Measurements from ENCODE around the gene UGT1A10.
"Not testable (repeated sequence)": the region's sequence is repeated elsewhere in the genome, so short reads cannot be mapped to it uniquely, and the experiment has no call there.

The UGT1A10 gene

DNA sequence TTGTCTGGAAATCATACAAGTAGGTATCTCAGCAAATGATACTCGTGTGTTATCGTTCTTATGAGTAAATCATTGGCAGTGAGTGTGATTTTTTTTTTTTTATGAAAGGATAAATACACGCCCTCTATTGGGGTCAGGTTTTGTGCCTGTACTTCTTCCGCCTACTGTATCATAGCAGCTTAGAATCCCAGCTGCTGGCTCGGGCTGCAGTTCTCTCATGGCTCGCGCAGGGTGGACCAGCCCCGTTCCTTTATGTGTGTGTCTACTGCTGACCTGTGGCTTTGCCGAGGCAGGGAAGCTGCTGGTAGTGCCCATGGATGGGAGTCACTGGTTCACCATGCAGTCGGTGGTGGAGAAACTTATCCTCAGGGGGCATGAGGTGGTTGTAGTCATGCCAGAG is at the start of gene UGT1A10:
Gene UGT1A10, plus strand, starts transcription at position 143 of the 400 bp plus-strand sequence. Its CDS starts 75 bp downstream, at position 218.
- DNase-seq = not testable (repeated sequence)

DNA sequence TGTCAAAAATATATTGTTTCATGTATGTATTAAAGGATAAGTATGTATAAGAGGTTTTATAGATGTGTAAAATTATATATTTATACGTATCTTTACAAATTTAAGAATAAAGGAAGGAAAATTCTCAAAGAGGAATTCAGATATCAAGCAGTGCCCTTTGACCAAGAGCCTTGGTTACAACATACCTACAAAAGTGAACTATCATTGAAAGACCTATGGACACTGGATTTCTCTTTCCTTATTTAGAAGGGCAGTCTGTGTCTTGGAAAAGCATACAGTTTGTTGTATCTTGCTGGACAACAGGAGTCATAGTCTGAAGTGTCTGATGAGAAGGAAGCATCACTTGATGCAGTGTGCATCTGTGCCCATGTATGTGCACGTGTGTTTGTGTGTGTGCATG is 47.8 kb upstream of the UGT1A10 start:
- no peak for DNase-seq

DNA sequence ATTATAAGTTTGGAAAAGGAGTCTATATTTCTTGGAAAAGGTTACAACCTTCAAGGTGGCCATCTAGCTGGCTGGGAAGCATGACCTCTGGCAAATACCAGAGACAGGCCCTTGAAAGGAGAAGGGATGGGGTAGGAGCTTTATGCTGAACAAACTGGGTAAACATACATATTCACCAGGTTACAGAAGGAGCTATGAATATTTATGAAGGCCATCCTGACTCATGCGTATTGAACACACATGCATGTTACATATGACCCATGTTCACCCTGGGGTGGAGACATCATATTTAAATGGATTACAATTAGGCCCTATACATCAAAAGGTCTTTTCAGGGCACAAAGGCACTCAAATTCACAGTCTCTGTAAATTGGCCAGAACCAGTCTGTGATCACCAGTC is 43.5 kb upstream of the UGT1A10 start:
- DNase-seq = not testable (repeated sequence)

GRCh38 chr2:233593201-233593600 is 43.0 kb upstream of the UGT1A10 start:
- DNase-seq = no peak

- DNase-seq = no peak
Measured at GRCh38 chr2:233597522-233597921, 38.7 kb upstream of the UGT1A10 start.

- DNase-seq = no peak
Measured at GRCh38 chr2:233598952-233599351, 37.3 kb upstream of the UGT1A10 start.

- no peak for DNase-seq
Measured at GRCh38 chr2:233600386-233600785, 35.9 kb upstream of the UGT1A10 start.

- DNase-seq = no peak
Measured at GRCh38 chr2:233602076-233602475, 34.2 kb upstream of the UGT1A10 start.

DNA sequence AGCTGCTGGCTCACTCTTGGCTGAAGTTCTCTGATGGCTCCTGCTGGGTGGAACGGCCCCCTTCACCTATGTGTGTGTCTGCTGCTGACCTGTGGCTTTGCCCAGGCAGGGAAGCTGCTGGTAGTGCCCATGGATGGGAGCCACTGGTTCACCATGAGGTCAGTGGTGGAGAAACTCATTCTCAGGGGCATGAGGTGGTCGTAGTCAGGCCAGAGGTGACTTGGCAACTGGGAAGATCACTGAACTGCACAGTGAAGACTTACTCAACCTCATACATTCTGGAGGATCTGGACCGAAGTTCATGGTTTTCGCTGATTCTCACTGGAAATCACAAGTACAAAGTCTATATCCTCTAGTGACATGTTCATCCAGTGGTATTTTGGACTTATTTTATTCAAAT is 32.7 kb upstream of the UGT1A10 start:
- DNase-seq = no peak

- no peak for DNase-seq
Measured at GRCh38 chr2:233604826-233605225, 31.4 kb upstream of the UGT1A10 start.

- DNase-seq = no peak
Measured at GRCh38 chr2:233605680-233606079, 30.6 kb upstream of the UGT1A10 start.

GRCh38 chr2:233611284-233611683 is 25.0 kb upstream of the UGT1A10 start:
- no peak for DNase-seq

DNA sequence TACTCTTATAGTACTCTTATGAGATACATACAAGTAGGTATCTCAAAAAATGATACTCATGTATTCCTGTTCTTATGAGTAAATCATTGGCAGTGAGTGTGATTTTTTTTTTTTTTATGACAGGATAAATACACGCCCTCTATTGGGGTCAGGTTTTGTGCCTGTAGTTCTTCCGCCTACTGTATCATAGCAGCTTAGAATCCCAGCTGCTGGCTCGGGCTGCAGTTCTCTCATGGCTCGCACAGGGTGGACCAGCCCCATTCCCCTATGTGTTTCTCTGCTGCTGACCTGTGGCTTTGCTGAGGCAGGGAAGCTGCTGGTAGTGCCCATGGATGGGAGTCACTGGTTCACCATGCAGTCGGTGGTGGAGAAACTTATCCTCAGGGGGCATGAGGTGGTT is 18.8 kb upstream of the UGT1A10 start, which contains the start of gene UGT1A8:
Gene UGT1A8, plus strand, starts transcription at position 158 of the 400 bp plus-strand sequence. Its CDS starts 75 bp downstream, at position 233.
- not testable (repeated sequence) for DNase-seq

- DNase-seq = no peak
Measured at GRCh38 chr2:233620204-233620603, 16.0 kb upstream of the UGT1A10 start.

DNA sequence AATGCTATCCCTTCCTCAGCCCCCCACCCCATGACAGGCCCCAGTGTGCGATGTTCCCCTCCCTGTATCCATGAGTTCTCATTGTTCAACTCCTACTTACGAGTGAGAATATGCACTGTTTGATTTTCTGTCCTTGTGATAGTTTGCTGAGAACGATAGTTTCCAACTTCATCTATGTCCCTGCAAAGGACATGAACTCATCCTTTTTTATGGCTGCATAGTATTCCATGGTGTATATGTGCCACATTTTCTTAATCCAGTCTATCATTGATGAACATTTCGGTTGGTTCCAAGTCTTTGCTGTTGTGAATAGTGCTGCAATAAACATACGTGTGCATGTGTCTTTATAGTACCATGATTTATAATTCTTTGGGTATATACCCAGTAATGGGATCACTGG is 14.4 kb upstream of the UGT1A10 start:
- DNase-seq = not testable (repeated sequence)

GRCh38 chr2:233627331-233628025 is 8.8 kb upstream of the UGT1A10 start:
- DNase-seq = no peak

DNA sequence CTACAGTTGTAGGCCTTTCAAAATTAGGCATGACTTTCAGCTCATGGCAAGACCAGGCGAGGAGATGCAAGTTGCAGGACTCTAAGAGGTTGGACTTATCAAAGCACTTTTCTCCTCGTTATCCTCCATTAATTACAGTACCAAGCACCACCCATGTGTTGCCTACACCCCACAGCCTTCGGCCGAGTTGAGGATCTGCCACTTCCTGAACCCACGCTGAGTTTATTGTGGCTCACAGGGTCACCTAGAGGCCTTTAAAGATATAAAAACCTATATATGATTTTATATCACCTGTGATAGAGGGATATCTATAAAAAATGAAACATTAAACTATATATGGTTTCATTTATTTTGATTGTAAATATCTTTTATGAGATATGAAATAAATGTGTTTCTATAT is 2.6 kb downstream of the UGT1A10 start:
- DNase-seq = no peak

GRCh38 chr2:233639860-233640259 is 3.6 kb downstream of the UGT1A10 start:
- no peak for DNase-seq

GRCh38 chr2:233643128-233643527 is 6.9 kb downstream of the UGT1A10 start:
- DNase-seq = no peak

DNA sequence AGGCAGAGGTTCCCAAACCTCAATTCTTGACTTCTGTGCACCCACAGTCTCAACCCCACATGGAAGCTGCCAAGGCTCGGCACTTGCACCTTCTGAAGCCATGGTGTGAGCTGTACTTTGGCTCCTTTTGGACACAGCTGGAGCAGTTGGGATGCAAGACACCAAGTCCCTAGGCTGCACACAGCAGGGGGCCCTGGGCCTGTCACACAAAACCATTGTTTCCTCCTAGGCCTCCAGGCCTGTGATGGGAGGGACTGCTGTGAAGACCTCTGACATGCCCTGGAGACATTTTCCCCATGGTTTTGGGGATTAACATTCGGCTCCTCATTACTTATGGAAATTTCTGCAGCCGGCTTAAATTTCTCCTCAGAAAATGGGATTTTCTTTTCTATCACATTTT is 9.8 kb downstream of the UGT1A10 start:
- DNase-seq = not testable (repeated sequence)

- DNase-seq = no peak
Measured at GRCh38 chr2:233650981-233651380, 14.7 kb downstream of the UGT1A10 start.

GRCh38 chr2:233651430-233651829 is 15.2 kb downstream of the UGT1A10 start:
- DNase-seq = no peak

DNA sequence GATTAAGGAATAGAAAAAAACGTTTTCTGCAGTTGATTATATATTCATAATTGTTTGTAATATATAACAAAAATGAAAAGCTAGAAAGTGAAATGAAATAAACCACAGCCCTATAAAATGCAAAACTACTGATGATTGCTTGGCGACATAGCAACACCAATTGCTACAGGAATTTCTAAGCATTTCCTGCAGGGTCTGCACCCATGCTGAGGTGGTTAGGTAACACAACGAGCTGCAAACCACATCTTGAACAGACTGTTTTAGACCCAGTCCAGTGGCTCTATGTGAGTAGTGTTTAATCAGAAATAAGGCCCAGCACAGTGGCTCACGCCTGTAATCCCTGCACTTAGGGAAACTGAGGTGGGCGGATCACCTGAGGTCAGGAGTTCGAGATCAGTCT is 18.3 kb downstream of the UGT1A10 start:
- no peak for DNase-seq

- no peak for DNase-seq
Measured at GRCh38 chr2:233655043-233655442, 18.8 kb downstream of the UGT1A10 start.

- not testable (repeated sequence) for DNase-seq
Measured at GRCh38 chr2:233655943-233656342, 19.7 kb downstream of the UGT1A10 start.

Data from stimulated activated CD4-positive, alpha-beta T cell treated with anti-CD3 and anti-CD28 coated beads, Interleukin-2, amount 100 ng/mL, for 24 hours (primary cell).